Endothelial cell of umbilical vein (primary cell): ENCODE data around the gene PSTPIP1. TPM values are rescaled to one million over a fixed set of nuclear protein-coding genes. Genes with fewer than 3 reads are reported as not detected.

Experiments
- BruUV-seq: library from RNA; stranded (reverse); fragments of 400-500 nt; replicated peaks from 2 replicates; lab custom pipeline; 2021; lab: Mats Ljungman, UMichigan
- CTCF ChIA-PET: fragments of 300-600, 350-600 bp; sonication (Branson Sonifier 250); formaldehyde crosslinking; loops from one replicate; lab custom pipeline; 2021; ENCODE audit warnings: antibody characterized with exemption, inconsistent platforms; lab: Charles Lee
- POLR2A ChIA-PET: fragments of 300-600, 350-600 bp; sonication (Branson Sonifier 250); formaldehyde crosslinking; loops from one replicate; lab custom pipeline; 2021; ENCODE audit warnings: antibody characterized with exemption, inconsistent platforms; lab: Charles Lee
- DNase-seq: peaks from one replicate; pipeline ENCODE4 v3.0.0-alpha.2; 2011; ENCODE audit warnings: low read depth, low spot score
- FAIRE-seq: peaks from 2 replicates; lab custom pipeline; 2011; peaks lifted over from hg19 to GRCh38; lab: Jason Lieb, UNC
- H2AFZ ChIP-seq: 2 replicates; pipeline ENCODE4 v1.6.0; 2012; ENCODE audit warnings: low read depth, low read length, control low read depth, inconsistent platforms
- H3K27ac ChIP-seq: 2 replicates; pipeline ENCODE4 v1.5.1; 2011; ENCODE audit warnings: low read depth, mild to moderate bottlenecking, control low read depth, low read length, moderate library complexity; ENCODE audit not compliant: insufficient read depth
- H3K27me3 ChIP-seq, 2 experiments: 2 replicates each; pipeline versions ENCODE4 v1.6.0 to v1.6.1; 2011; ENCODE audit warnings: low read length in 2 of 2, mixed read lengths in 1 of 2; ENCODE audit not compliant: control insufficient read depth in 2 of 2, insufficient read depth in 2 of 2
- H3K36me3 ChIP-seq, 2 experiments: 2 replicates in 1 of 2; 3 replicates in 1 of 2; pipeline ENCODE4 v1.5.1; 2011; ENCODE audit warnings: low read length in 2 of 2, mild to moderate bottlenecking in 1 of 2, moderate library complexity in 1 of 2; ENCODE audit not compliant: control insufficient read depth in 2 of 2, insufficient read depth in 2 of 2; ENCODE audit errors: extremely low read depth in 1 of 2
- H3K4me1 ChIP-seq: 3 replicates; pipeline ENCODE4 v1.5.1; 2011; ENCODE audit warnings: mild to moderate bottlenecking, low read length; ENCODE audit not compliant: control insufficient read depth, insufficient read depth; ENCODE audit errors: extremely low read depth
- H3K4me2 ChIP-seq: 2 replicates; pipeline ENCODE4 v1.6.1; 2011; ENCODE audit warnings: low read length, control low read depth, mixed read lengths; ENCODE audit not compliant: insufficient read depth
- H3K4me3 ChIP-seq, 3 experiments: fragments of 200-600 bp in 1 of 3; sonication (generic), shearing (Covaris generic) in 1 of 3; replicated peaks in 1 of 3; 2 replicates each; pipeline ENCODE4 v1.5.1; 2011 to 2016; ENCODE audit warnings: control low read depth in 3 of 3, low read length in 3 of 3, mild to moderate bottlenecking in 2 of 3, inconsistent platforms in 1 of 3, low read depth in 1 of 3, moderate library complexity in 1 of 3; ENCODE audit not compliant: insufficient read depth in 1 of 3
- H3K79me2 ChIP-seq: 2 replicates; pipeline ENCODE4 v1.6.0; 2012; ENCODE audit warnings: low read length, inconsistent platforms; ENCODE audit not compliant: control insufficient read depth, insufficient read depth
- H3K9ac ChIP-seq: replicated peaks from 2 replicates; pipeline ENCODE3; 2011; ENCODE audit warnings: low read length, control low read depth; ENCODE audit not compliant: insufficient read depth; ENCODE audit errors: extremely low read depth
- H3K9me1 ChIP-seq: replicated peaks from 3 replicates; pipeline ENCODE4 v1.6.0; 2011; ENCODE audit warnings: mild to moderate bottlenecking, low read length; ENCODE audit not compliant: control insufficient read depth, insufficient read depth; ENCODE audit errors: extremely low read depth
- H3K9me3 ChIP-seq: replicated peaks from 2 replicates; pipeline ENCODE4 v1.5.1; 2012; ENCODE audit warnings: low read length, inconsistent platforms; ENCODE audit not compliant: control insufficient read depth, insufficient read depth
- H4K20me1 ChIP-seq: replicated peaks from 2 replicates; pipeline ENCODE3; 2011; ENCODE audit warnings: mild to moderate bottlenecking, low read length; ENCODE audit not compliant: control insufficient read depth, insufficient read depth; ENCODE audit errors: extremely low read depth
- EZH2 ChIP-seq: IDR thresholded peaks from 2 replicates; pipeline ENCODE4 v1.6.1; 2012; ENCODE audit warnings: borderline replicate concordance, low read depth, mild to moderate bottlenecking, moderate library complexity, low read length, inconsistent platforms; ENCODE audit not compliant: severe bottlenecking
- FOS ChIP-seq: IDR thresholded peaks from 2 replicates; pipeline ENCODE4 v1.6.1; 2011; ENCODE audit warnings: mild to moderate bottlenecking, low read length, moderate library complexity, borderline replicate concordance; ENCODE audit not compliant: insufficient read depth
- GATA2 ChIP-seq: IDR thresholded peaks from 2 replicates; pipeline ENCODE4 v1.7.0; 2011; ENCODE audit warnings: low read depth, mild to moderate bottlenecking, moderate library complexity, mixed read lengths, low read length; ENCODE audit not compliant: insufficient read length, insufficient read depth
- JUN ChIP-seq: IDR thresholded peaks from 2 replicates; pipeline ENCODE4 v1.6.1; 2011; ENCODE audit warnings: borderline replicate concordance, low read depth; ENCODE audit not compliant: insufficient read length, insufficient read depth
- MAX ChIP-seq: IDR thresholded peaks from 2 replicates; pipeline ENCODE4 v1.6.1; 2011; ENCODE audit not compliant: insufficient read depth, insufficient read length
- MYC ChIP-seq: IDR thresholded peaks from one replicate; pipeline ENCODE4 v1.6.1; 2011; ENCODE audit warnings: mild to moderate bottlenecking, low read depth, low read length
- POLR2A ChIP-seq: IDR thresholded peaks from 2 replicates; pipeline ENCODE4 v1.6.1; 2012; ENCODE audit warnings: low read depth, mild to moderate bottlenecking, control low read depth, low read length
- POLR2AphosphoS5 ChIP-seq: IDR thresholded peaks from 2 replicates; pipeline ENCODE4 v1.6.1; 2012; ENCODE audit warnings: low read depth, mild to moderate bottlenecking, control low read depth, low read length, moderate library complexity; ENCODE audit not compliant: insufficient read depth
- dilution Hi-C: fragments of 300-500 bp; cut with MboI; formaldehyde crosslinking; loops from one replicate; pipeline ENCODE4 v1.15.0; 2019; ENCODE audit warnings: low sequenced_read_pairs; ENCODE audit not compliant: extremely low pct_ligation_motif_present
- intact Hi-C: fragments of 100-400 bp; cut with micrococcal nuclease; formaldehyde crosslinking; loops from one replicate; pipeline ENCODE4 v1.10.0; 2022
- polyA plus RNA-seq, 4 experiments: library from polyadenylated mRNA; depleted of rRNA in 3 of 4; stranded (reverse) in 3 of 4; unstranded in 1 of 4; fragments of >200 nt; gene quantifications; 2 replicates each; pipeline versions ENCODE4 v1.2.1 to v1.2.3, GENCODE V29; 2011 to 2012; ENCODE audit warnings: missing spikeins in 1 of 4
- total RNA-seq: library from RNA; stranded (reverse); gene quantifications from 2 replicates; pipeline ENCODE4 v1.2.3, GENCODE V29; 2021
- TF ChIP-seq, protein P1 (sequence below), 2 donors: IDR thresholded peaks; 1 replicate in 1 of 2; 2 replicates in 1 of 2; pipeline ENCODE4 v1.5.1; 2011; ENCODE audit warnings: low read length in 2 of 2, mild to moderate bottlenecking in 2 of 2, moderate library complexity in 2 of 2, control low read depth in 1 of 2, inconsistent platforms in 1 of 2, low read depth in 1 of 2; ENCODE audit not compliant: insufficient read depth in 1 of 2; ENCODE audit errors: extremely low read depth in 1 of 2

The PSTPIP1 gene
- total and polyA plus RNA-seq, 2 donors (not counting 3 experiments of a cell fraction or from before 2014, with no cell fraction given), result not detected

GRCh38 chr15:77002436-77002835, 7.5 kb downstream of the PSTPIP1 start:
- Histone ChIP-seq H3K4me2 (no peak overlapping the region), H3K79me2 (no peaks in the 10 kb centered on the region), H3K9me1 (no peaks in the 10 kb centered on the region), H3K9ac (no peak overlapping the region), H3K4me1 (no peaks in the 10 kb centered on the region), H3K27ac (no peak overlapping the region), H3K36me3 (no peaks in the 10 kb centered on the region), H3K4me3 (no peak overlapping the region), H4K20me1 (no peaks in the 10 kb centered on the region), H2AFZ (no peak overlapping the region), H3K27me3 (peaks cover 1 to 2% of the 10 kb centered on the region in 2 experiments), H3K9me3 (no peaks in the 10 kb centered on the region)
- no peak for FAIRE-seq
- dilution Hi-C loops (no loop called here), intact Hi-C loops (no loop called here)
- POLR2A ChIA-PET, result no interaction called here
- TF ChIP-seq FOS, result no peak
- no peak for TF ChIP-seq POLR2A
- TF ChIP-seq MYC, result no peak
- TF ChIP-seq MAX, result no peak
- TF ChIP-seq, protein P1, sequence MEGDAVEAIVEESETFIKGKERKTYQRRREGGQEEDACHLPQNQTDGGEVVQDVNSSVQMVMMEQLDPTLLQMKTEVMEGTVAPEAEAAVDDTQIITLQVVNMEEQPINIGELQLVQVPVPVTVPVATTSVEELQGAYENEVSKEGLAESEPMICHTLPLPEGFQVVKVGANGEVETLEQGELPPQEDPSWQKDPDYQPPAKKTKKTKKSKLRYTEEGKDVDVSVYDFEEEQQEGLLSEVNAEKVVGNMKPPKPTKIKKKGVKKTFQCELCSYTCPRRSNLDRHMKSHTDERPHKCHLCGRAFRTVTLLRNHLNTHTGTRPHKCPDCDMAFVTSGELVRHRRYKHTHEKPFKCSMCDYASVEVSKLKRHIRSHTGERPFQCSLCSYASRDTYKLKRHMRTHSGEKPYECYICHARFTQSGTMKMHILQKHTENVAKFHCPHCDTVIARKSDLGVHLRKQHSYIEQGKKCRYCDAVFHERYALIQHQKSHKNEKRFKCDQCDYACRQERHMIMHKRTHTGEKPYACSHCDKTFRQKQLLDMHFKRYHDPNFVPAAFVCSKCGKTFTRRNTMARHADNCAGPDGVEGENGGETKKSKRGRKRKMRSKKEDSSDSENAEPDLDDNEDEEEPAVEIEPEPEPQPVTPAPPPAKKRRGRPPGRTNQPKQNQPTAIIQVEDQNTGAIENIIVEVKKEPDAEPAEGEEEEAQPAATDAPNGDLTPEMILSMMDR (IDR thresholded peaks at IDR 0.05; ENCODE audit: extremely low read depth in 1 of 2, insufficient read depth in 1 of 2, low read depth in 1 of 2, low read length in 2 of 2), result no peak
- no peak for TF ChIP-seq GATA2
- no peak for TF ChIP-seq JUN
- TF ChIP-seq EZH2, result no peak
- TF ChIP-seq POLR2AphosphoS5, result no peak
- BruUV-seq, result no TSS peak
- CTCF ChIA-PET, result no interaction called here
- DNase-seq, result no peak
